ENCODE data around the gene TRIO. TPM values are rescaled to one million over a fixed set of nuclear protein-coding genes. Genes with fewer than 3 reads are reported as not detected.

The TRIO gene
- total RNA-seq, 1 donor from 2014 or later = 223 TPM

DNA sequence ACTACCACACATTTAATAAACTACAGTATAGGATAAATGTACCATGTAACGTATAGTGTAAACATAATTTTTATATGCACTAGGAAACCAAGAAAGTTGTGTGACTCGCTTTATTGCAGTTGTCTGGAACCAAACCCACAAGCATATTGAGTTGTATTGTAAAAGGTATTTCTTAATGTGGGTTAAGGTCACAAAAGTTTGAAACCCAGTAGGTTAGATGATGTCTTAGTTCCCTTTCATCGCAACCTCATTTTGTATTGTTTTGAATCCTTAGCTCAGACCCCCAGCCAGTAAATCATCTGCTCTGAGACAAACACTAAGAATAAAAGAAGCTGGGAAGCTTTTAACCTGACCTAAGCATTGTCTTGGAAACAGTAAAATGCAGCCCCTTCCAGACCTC, 79.1 kb downstream of the TRIO start:
- Mint-ChIP-seq H3K27me3 (no peaks in the 10 kb centered on the region), H3K27ac (no peak overlapping the region), H3K4me3 (no peak overlapping the region), H3K4me1 (peaks cover 95% of the 10 kb centered on the region), H3K9me3 (no peaks in the 10 kb centered on the region), H3K36me3 (ENCODE audit: low read depth) (peaks cover 14% of the 10 kb centered on the region)
- TF ChIP-seq, protein P1, sequence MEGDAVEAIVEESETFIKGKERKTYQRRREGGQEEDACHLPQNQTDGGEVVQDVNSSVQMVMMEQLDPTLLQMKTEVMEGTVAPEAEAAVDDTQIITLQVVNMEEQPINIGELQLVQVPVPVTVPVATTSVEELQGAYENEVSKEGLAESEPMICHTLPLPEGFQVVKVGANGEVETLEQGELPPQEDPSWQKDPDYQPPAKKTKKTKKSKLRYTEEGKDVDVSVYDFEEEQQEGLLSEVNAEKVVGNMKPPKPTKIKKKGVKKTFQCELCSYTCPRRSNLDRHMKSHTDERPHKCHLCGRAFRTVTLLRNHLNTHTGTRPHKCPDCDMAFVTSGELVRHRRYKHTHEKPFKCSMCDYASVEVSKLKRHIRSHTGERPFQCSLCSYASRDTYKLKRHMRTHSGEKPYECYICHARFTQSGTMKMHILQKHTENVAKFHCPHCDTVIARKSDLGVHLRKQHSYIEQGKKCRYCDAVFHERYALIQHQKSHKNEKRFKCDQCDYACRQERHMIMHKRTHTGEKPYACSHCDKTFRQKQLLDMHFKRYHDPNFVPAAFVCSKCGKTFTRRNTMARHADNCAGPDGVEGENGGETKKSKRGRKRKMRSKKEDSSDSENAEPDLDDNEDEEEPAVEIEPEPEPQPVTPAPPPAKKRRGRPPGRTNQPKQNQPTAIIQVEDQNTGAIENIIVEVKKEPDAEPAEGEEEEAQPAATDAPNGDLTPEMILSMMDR (IDR thresholded peaks at IDR 0.05) = no peak
- DNase-seq (no peak), ATAC-seq (ENCODE audit: low read depth) (no peak)
- POLR2A ChIA-PET = interaction anchor here (1.7 kb wide), 1 partner anchor 10 kb away, joined by 6 read pairs; no protein-coding TSS in a partner anchor
- CTCF ChIA-PET = no interaction called here
- intact Hi-C loops (cut with micrococcal nuclease) = no loop called here

DNA sequence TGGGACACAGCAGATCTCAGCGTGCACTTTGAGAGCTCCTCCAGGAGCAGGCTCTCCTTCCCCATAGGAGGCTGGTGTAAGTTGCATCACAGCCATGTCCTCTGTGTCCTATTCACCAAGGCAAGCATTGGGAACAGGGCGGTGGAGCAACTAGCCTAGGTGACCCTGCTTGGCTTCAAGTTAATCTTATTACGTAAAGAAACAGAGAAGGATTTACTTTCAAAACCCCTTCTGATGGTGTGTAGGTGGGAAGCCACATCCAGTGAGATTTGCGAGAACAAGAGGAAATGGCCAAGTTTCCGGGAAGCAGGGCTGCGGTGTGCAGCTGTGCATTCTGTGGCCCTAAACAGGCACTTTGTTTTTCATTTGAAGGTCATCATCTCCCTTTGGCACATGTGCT, 80.2 kb downstream of the TRIO start:
- Mint-ChIP-seq H3K27ac (peak overlapping the region; percentile 64), H3K9me3 (no peaks in the 10 kb centered on the region), H3K4me3 (peak overlapping the region; percentile 13), H3K36me3 (ENCODE audit: low read depth) (peaks cover 17% of the 10 kb centered on the region), H3K27me3 (no peaks in the 10 kb centered on the region), H3K4me1 (peaks cover 95% of the 10 kb centered on the region)
- ATAC-seq (ENCODE audit: low read depth) (no peak), DNase-seq (no peak)
- ChIA-PET POLR2A (no interaction called here), CTCF (no interaction called here)
- intact Hi-C loops (cut with micrococcal nuclease) = no loop called here
- TF ChIP-seq, protein P1 (IDR thresholded peaks at IDR 0.05) = no peak

DNA sequence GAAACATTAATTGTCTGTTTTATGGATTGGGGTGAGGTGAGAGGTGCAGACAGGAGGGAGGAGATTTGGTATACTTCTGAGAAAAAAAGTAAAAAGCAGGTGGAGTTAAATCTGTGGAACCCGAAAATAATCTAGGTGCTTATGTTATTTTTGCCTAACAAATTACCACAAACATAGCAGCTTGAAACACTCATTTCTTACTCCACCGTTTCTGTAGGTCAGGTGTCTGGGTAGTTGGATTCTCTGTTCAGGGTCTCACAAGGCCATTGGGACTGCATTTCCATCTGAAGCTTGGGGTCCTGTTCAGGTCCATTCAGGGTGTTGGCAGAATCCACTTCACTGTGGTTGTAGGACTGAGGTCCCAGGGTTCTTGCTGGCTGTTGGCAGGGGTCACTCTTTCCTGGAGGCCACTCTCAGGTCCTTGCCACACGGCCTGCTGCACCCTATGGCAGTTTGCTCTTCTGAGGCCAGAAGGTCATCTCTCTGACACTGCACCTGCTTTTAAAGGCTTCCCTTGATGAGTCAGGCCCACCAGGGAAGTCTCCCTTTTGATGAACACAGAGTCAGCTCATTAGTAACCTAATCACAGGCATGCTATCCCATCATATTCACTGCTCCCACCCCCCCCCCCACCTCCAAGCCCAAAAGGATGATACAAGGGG, 82.2 kb downstream of the TRIO start:
- Mint-ChIP-seq H3K27me3 (no peaks in the 10 kb centered on the region), H3K4me3 (peak overlapping the region; percentile 4), H3K27ac (no peak overlapping the region), H3K4me1 (peaks cover 89% of the 10 kb centered on the region), H3K36me3 (ENCODE audit: low read depth) (peaks cover 17% of the 10 kb centered on the region), H3K9me3 (no peaks in the 10 kb centered on the region)
- ChIA-PET CTCF (interaction anchor here (0.8 kb wide), 1 partner anchor 40 kb away, joined by 3 read pairs; no protein-coding TSS in a partner anchor), POLR2A (interaction anchor here (1.6 kb wide), 1 partner anchor 16 kb away, joined by 5 read pairs; no protein-coding TSS in a partner anchor)
- ATAC-seq (ENCODE audit: low read depth) (peak; percentile 52), DNase-seq (no peak)
- TF ChIP-seq, protein P1 (IDR thresholded peaks at IDR 0.05) = no peak
- intact Hi-C loops (cut with micrococcal nuclease) = loop anchor here (1.0 kb wide), 1 partner anchor 12 kb away; no protein-coding TSS in a partner anchor

DNA sequence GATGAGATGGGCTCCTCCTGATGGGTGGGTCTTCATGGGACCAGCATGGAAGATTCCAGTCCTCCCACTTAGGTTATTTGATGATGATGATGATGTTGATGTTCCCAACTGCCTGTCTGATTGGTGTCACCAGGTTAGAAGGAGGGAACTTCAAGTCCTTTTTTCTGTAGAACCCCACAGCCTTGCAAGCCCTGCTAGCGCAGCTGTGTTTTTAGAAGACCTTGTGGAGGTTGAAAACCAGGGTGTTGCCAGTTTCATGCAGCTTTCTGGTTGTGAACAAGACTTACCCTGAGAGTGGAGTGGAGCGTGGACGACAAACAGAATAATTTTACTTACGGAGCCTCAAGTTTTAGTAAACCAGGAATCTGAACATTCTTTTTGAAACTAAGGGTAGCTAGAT, 83.0 kb downstream of the TRIO start:
- Mint-ChIP-seq H3K36me3 (ENCODE audit: low read depth) (peaks cover 19% of the 10 kb centered on the region), H3K9me3 (no peaks in the 10 kb centered on the region), H3K27me3 (no peaks in the 10 kb centered on the region), H3K4me1 (peaks cover 83% of the 10 kb centered on the region), H3K27ac (peak overlapping the region; percentile 31), H3K4me3 (no peak overlapping the region)
- TF ChIP-seq, protein P1 (IDR thresholded peaks at IDR 0.05) = no peak
- CTCF ChIA-PET = interaction anchor here (2.1 kb wide), 1 partner anchor 44 kb away, joined by 6 read pairs; no protein-coding TSS in a partner anchor
- intact Hi-C loops (cut with micrococcal nuclease) = no loop called here
- ATAC-seq (ENCODE audit: low read depth) (no peak), DNase-seq (no peak)
- POLR2A ChIA-PET = interaction anchor here (1.1 to 1.6 kb wide), 3 partner anchors 9 to 16 kb away, joined by 3 to 5 read pairs (median 3); no protein-coding TSS in a partner anchor

DNA sequence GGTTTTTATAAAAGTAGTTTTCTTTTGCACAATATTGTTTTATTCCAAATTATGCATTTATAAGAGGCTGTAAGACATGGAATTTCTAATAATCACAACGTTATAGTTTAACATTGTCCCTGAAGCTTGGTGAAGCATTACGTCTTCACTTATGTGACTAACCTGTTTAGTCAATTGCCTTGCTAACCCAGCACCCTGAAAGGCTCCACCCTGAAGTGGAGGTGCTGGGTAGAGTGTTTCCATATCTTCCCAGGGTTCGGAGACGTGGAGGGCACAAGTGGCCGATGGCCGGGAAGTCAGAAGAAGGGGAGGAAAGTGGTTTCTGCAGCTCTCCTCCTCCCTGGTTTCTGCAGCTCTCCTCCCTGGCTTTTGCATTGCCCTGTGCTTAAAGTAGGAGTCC, 83.4 kb downstream of the TRIO start:
- H3K4me1 Mint-ChIP-seq = peaks cover 81% of the 10 kb centered on the region
- no peak overlapping the region for H3K27ac Mint-ChIP-seq
- H3K36me3 Mint-ChIP-seq (ENCODE audit: low read depth) = peaks cover 15% of the 10 kb centered on the region
- no peak overlapping the region for H3K4me3 Mint-ChIP-seq
- TF ChIP-seq, protein P1 (IDR thresholded peaks at IDR 0.05) = no peak
- no peaks in the 10 kb centered on the region for H3K9me3 Mint-ChIP-seq
- ATAC-seq (ENCODE audit: low read depth) = no peak
- intact Hi-C loops (cut with micrococcal nuclease) = no loop called here
- no peak for DNase-seq
- no peaks in the 10 kb centered on the region for H3K27me3 Mint-ChIP-seq
- CTCF ChIA-PET = interaction anchor here (2.1 kb wide), 1 partner anchor 44 kb away, joined by 6 read pairs; no protein-coding TSS in a partner anchor
- POLR2A ChIA-PET = interaction anchor here (0.6 to 1.6 kb wide), 4 partner anchors 10 to 19 kb away, joined by 3 to 9 read pairs (median 4); no protein-coding TSS in a partner anchor
